CD4-positive, alpha-beta memory T cell (primary cell): Measurements from ENCODE around the gene DNAI4. TPM values are rescaled to one million over a fixed set of nuclear protein-coding genes. Genes with fewer than 3 reads are reported as not detected.
A peak's percentile ranks its signal among the peaks of the same experiment; 100 is the strongest.

Experiments used
- CTCF ChIA-PET: fragments of 350-600 bp; sonication (Branson Sonifier 250); formaldehyde crosslinking; loops from one replicate; lab custom pipeline; 2021; ENCODE audit warnings: inconsistent platforms; ENCODE audit not compliant: partially characterized antibody; lab: Charles Lee
- POLR2A ChIA-PET: fragments of 350-600 bp; sonication (Branson Sonifier 250); formaldehyde crosslinking; loops from one replicate; lab custom pipeline; 2021; ENCODE audit not compliant: partially characterized antibody; lab: Charles Lee
- DNase-seq, 5 donors: peaks; one replicate each; pipeline versions ENCODE4 v3.0.0 to v3.0.0-alpha.2; 2020 to 2022; ENCODE audit warnings: mixed read lengths in 1 of 5
- H3K27ac ChIP-seq: one replicate; pipeline ENCODE4 v1.7.0; 2013; ENCODE audit warnings: low read depth, low read length
- H3K27me3 ChIP-seq: 2 replicates; pipeline ENCODE4 v1.7.0; 2013; ENCODE audit warnings: mild to moderate bottlenecking, low read length, moderate library complexity; ENCODE audit not compliant: insufficient read depth
- H3K36me3 ChIP-seq: 2 replicates; pipeline ENCODE4 v1.7.0; 2013; ENCODE audit warnings: mild to moderate bottlenecking, low read length, moderate library complexity; ENCODE audit not compliant: insufficient read depth
- H3K4me1 ChIP-seq: 2 replicates; pipeline ENCODE4 v1.7.0; 2013; ENCODE audit warnings: mild to moderate bottlenecking, low read length, moderate library complexity; ENCODE audit not compliant: insufficient read depth
- H3K4me3 ChIP-seq, 2 donors: one replicate each; pipeline ENCODE4 v1.7.0; 2013; ENCODE audit warnings: low read length in 2 of 2, mild to moderate bottlenecking in 1 of 2
- H3K9me3 ChIP-seq, 2 donors: one replicate each; pipeline ENCODE4 v1.7.0; 2013; ENCODE audit warnings: low read length in 2 of 2, control low read depth in 1 of 2; ENCODE audit not compliant: control insufficient read depth in 1 of 2
- H3K27ac Mint-ChIP-seq, 7 donors: one replicate each; pipeline ENCODE4 v1.8.0; 2020 to 2021; ENCODE audit warnings: mixed read lengths in 7 of 7, mild to moderate bottlenecking in 6 of 7, inconsistent platforms in 3 of 7, moderate library complexity in 3 of 7
- H3K27me3 Mint-ChIP-seq, 2 donors: one replicate each; pipeline ENCODE4 v1.8.0; 2020 to 2021; ENCODE audit warnings: mixed read lengths in 2 of 2
- H3K36me3 Mint-ChIP-seq, 2 donors: one replicate each; pipeline ENCODE4 v1.8.0; 2020 to 2021; ENCODE audit warnings: mixed read lengths in 2 of 2, inconsistent platforms in 1 of 2, mild to moderate bottlenecking in 1 of 2
- H3K4me1 Mint-ChIP-seq, 4 donors: one replicate each; pipeline ENCODE4 v1.8.0; 2020 to 2021; ENCODE audit warnings: mixed read lengths in 4 of 4, mild to moderate bottlenecking in 1 of 4
- H3K4me3 Mint-ChIP-seq, 8 donors: one replicate each; pipeline ENCODE4 v1.8.0; 2020 to 2021; ENCODE audit warnings: mixed read lengths in 8 of 8, mild to moderate bottlenecking in 7 of 8, moderate library complexity in 6 of 8, inconsistent platforms in 3 of 8
- H3K9me3 Mint-ChIP-seq, 8 donors: one replicate each; pipeline ENCODE4 v1.8.0; 2020 to 2021; ENCODE audit warnings: mixed read lengths in 8 of 8, mild to moderate bottlenecking in 5 of 8, inconsistent platforms in 3 of 8, moderate library complexity in 1 of 8
- intact Hi-C: fragments of 100-400 bp; cut with micrococcal nuclease; formaldehyde crosslinking; loops from one replicate; pipeline ENCODE4 v1.15.1; 2023
- polyA plus RNA-seq, 2 donors: library from polyadenylated mRNA; unstranded; fragments of 300-500 nt; fragmentation: Illumina TruSeq; gene quantifications; one replicate each; pipeline ENCODE4 v1.2.3, GENCODE V29; 2021
- total RNA-seq, 2 experiments: library from RNA; stranded (reverse); gene quantifications; one replicate each; pipeline ENCODE4 v1.2.3, GENCODE V29; 2021

Gene DNAI4
- total and polyA plus RNA-seq, 4 experiments from 2014 or later = 1.3 to 11.4 (median 5.0) TPM

DNA sequence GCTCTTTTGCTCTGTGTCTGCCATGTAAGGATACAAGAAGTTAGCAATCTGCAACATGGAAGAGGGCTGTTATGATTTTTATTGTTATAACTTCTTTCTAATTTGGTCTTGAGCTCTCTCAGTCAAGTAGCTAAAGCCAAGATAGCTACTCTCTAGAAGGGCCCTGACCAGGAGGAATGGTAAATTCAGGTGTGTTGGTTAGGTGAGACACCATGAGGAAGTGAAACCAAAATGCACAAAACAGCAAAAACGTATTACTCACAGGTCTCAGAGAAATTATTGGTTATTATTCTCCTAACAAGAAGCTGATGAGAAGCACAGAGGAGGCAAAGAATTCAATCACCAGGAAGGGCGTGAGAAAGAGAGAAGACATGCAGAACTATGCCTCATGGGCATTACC is 71.8 kb downstream of the DNAI4 start:
- intact Hi-C loops = no loop called here
- POLR2A ChIA-PET = interaction anchor here (1.3 kb wide), 1 partner anchor 78 kb away, joined by 3 read pairs; no protein-coding TSS in a partner anchor
- no peak overlapping the region for H3K27ac Mint-ChIP-seq
- Histone ChIP-seq H3K4me3 (no peak overlapping the region), H3K27ac (no peak overlapping the region), H3K27me3 (no peaks in the 10 kb centered on the region), H3K36me3 (no peaks in the 10 kb centered on the region), H3K4me1 (no peaks in the 10 kb centered on the region), H3K9me3 (no peaks in the 10 kb centered on the region)
- H3K36me3 Mint-ChIP-seq = peaks cover 0 to 12% of the 10 kb centered on the region in 2 donors
- H3K27me3 Mint-ChIP-seq = peaks cover 0 to 2% of the 10 kb centered on the region in 2 donors
- CTCF ChIA-PET = no interaction called here
- peaks cover 3 to 14% (median 7%) of the 10 kb centered on the region in 8 donors for H3K9me3 Mint-ChIP-seq
- no peaks in the 10 kb centered on the region for H3K4me1 Mint-ChIP-seq
- H3K4me3 Mint-ChIP-seq = no peak overlapping the region
- DNase-seq = no peak

DNA sequence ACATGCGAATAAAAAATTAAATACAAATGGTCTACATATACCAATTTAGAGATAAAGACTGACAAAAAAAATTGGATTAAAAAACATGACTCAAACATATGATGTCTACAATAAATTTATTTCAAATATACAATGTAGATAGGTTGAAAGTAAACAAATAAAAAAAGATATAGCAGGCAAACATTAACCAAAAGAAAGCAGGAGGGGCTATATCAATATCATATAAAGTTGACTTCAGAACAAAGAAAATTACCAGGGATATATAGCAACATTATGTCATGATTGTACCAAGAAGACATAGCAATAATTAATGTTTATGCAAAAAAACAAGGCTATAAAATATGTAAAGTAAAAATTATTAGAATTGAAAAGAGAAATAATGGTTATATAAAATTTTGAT is 73.7 kb downstream of the DNAI4 start:
- Histone ChIP-seq H3K27me3 (no peaks in the 10 kb centered on the region), H3K27ac (no peak overlapping the region), H3K4me3 (no peak overlapping the region), H3K36me3 (no peaks in the 10 kb centered on the region), H3K4me1 (no peaks in the 10 kb centered on the region), H3K9me3 (no peaks in the 10 kb centered on the region)
- H3K27ac Mint-ChIP-seq = no peak overlapping the region
- intact Hi-C loops = no loop called here
- peaks cover 0 to 12% of the 10 kb centered on the region in 2 donors for H3K36me3 Mint-ChIP-seq
- ChIA-PET POLR2A (no interaction called here), CTCF (no interaction called here)
- peaks cover 0 to 2% of the 10 kb centered on the region in 2 donors for H3K27me3 Mint-ChIP-seq
- H3K4me1 Mint-ChIP-seq = no peaks in the 10 kb centered on the region
- H3K9me3 Mint-ChIP-seq = peaks cover 3 to 14% (median 7%) of the 10 kb centered on the region in 8 donors
- H3K4me3 Mint-ChIP-seq = no peak overlapping the region
- DNase-seq = no peak

DNA sequence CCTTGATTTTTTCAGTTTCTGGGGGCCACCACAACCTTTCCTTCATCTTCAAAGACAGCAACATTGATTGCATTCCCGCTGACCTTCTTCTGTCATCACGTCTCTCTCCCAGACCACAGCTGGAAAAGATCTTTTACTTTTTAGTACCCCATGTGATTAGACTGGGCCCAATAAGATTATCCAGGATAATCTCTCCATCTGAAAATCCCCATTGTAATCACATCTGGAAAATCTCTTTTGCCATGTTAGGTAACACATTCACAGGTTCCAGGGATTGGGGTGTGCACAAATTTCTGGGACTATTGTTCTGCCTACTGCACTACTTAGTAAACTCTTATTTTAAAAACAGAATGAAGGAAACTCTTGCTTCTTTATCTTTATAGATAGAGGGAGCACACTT is 76.5 kb downstream of the DNAI4 start:
- ChIA-PET CTCF (no interaction called here), POLR2A (no interaction called here)
- no peak overlapping the region for H3K27ac ChIP-seq
- Mint-ChIP-seq H3K9me3 (peaks cover 3 to 14% (median 7%) of the 10 kb centered on the region in 8 donors), H3K27ac (no peak overlapping the region), H3K4me3 (no peak overlapping the region), H3K27me3 (peaks cover 0 to 2% of the 10 kb centered on the region in 2 donors), H3K4me1 (no peaks in the 10 kb centered on the region), H3K36me3 (peaks cover 0 to 12% of the 10 kb centered on the region in 2 donors)
- no peak overlapping the region for H3K4me3 ChIP-seq
- H3K4me1 ChIP-seq = no peaks in the 10 kb centered on the region
- no peaks in the 10 kb centered on the region for H3K27me3 ChIP-seq
- intact Hi-C loops = no loop called here
- no peak for DNase-seq
- no peaks in the 10 kb centered on the region for H3K36me3 ChIP-seq
- H3K9me3 ChIP-seq = no peaks in the 10 kb centered on the region

DNA sequence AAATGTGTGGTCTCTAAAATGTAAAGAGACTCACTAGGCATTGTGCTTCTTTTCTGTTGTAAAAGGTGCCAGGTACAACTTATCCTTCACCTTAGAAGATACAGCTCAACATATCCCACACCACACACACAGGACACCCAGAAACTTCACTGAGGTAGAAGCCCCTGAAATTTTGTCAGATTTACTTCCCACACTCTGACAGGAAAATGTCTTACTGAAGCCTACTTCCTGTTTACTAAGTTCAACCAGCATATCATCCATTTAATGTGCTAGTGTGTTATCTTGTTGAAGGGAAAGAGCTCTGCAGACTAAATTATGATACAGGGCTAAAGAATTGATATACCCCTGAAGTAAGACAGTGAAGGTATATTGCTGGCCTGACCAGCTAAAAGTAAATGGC is 83.7 kb downstream of the DNAI4 start:
- DNase-seq = peak in 4 of 5 donors; percentile 3 to 10 (median 10)
- POLR2A ChIA-PET = interaction anchor here (1.1 to 2.8 kb wide), 3 partner anchors 84 to 213 kb away, joined by 4 to 13 read pairs (median 7); partner anchors contain the start of genes DNAI4, MIER1 and SLC35D1
- peaks cover 0 to 7% (median 3%) of the 10 kb centered on the region in 8 donors for H3K9me3 Mint-ChIP-seq
- no peaks in the 10 kb centered on the region for H3K27me3 Mint-ChIP-seq
- peak overlapping the region in 7 of 8 donors; percentile 13 to 71 (median 57) for H3K4me3 Mint-ChIP-seq
- peak overlapping the region in 6 of 7 donors; percentile 33 to 90 (median 72) for H3K27ac Mint-ChIP-seq
- intact Hi-C loops = no loop called here
- Histone ChIP-seq H3K9me3 (no peaks in the 10 kb centered on the region), H3K27me3 (no peaks in the 10 kb centered on the region), H3K4me3 (no peak overlapping the region), H3K4me1 (peaks cover 11% of the 10 kb centered on the region), H3K36me3 (no peaks in the 10 kb centered on the region), H3K27ac (no peak overlapping the region)
- peaks cover 12 to 20% (median 15%) of the 10 kb centered on the region in 4 donors for H3K4me1 Mint-ChIP-seq
- H3K36me3 Mint-ChIP-seq = peaks cover 0 to 7% of the 10 kb centered on the region in 2 donors
- CTCF ChIA-PET = no interaction called here

DNA sequence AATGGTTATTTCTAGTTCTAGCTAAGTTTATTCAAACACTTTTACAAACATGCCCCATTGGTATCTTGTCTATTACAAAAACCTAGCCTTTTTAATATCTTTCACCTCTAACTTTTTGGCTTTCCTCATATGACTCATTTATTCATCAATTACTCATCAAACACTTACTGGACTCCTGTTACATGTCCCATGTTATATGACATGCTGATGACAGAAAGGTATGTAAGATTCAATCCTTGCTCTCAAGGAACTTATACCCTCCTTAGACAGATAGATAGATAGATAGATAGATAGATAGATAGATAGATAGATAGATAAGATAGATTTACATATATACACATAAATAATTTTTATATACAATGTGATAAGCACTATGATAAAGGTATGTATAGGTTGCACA is 89.7 kb downstream of the DNAI4 start:
- Mint-ChIP-seq H3K27ac (peak overlapping the region in 1 of 7 donors; percentile 4), H3K36me3 (no peaks in the 10 kb centered on the region), H3K4me1 (peaks cover 0 to 3% (median under 1%) of the 10 kb centered on the region in 4 donors), H3K9me3 (no peaks in the 10 kb centered on the region), H3K4me3 (no peak overlapping the region), H3K27me3 (no peaks in the 10 kb centered on the region)
- POLR2A ChIA-PET = no interaction called here
- Histone ChIP-seq H3K27ac (no peak overlapping the region), H3K9me3 (no peaks in the 10 kb centered on the region), H3K4me3 (no peak overlapping the region), H3K27me3 (no peaks in the 10 kb centered on the region), H3K36me3 (no peaks in the 10 kb centered on the region), H3K4me1 (no peaks in the 10 kb centered on the region)
- no peak for DNase-seq
- CTCF ChIA-PET = no interaction called here
- intact Hi-C loops = no loop called here

DNA sequence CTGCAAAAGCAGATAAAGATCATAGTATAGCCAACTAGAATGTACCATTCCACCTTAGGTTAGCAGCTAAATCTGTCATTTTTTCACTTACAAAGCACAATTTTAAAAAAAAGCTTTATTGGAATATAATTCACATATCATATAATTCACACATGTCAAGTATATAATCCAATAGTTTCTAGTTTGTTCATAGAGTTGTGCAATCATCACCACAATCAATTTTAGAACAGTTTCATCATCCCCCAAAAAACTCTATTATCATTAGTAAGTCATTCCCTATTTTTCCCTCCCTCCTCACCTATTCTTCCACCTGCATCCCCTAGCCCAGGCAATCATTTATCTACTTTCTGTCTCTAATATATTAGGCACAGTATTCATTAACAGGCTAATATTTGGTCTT is 91.5 kb downstream of the DNAI4 start:
- POLR2A ChIA-PET = no interaction called here
- H3K27me3 Mint-ChIP-seq = no peaks in the 10 kb centered on the region
- CTCF ChIA-PET = no interaction called here

DNA sequence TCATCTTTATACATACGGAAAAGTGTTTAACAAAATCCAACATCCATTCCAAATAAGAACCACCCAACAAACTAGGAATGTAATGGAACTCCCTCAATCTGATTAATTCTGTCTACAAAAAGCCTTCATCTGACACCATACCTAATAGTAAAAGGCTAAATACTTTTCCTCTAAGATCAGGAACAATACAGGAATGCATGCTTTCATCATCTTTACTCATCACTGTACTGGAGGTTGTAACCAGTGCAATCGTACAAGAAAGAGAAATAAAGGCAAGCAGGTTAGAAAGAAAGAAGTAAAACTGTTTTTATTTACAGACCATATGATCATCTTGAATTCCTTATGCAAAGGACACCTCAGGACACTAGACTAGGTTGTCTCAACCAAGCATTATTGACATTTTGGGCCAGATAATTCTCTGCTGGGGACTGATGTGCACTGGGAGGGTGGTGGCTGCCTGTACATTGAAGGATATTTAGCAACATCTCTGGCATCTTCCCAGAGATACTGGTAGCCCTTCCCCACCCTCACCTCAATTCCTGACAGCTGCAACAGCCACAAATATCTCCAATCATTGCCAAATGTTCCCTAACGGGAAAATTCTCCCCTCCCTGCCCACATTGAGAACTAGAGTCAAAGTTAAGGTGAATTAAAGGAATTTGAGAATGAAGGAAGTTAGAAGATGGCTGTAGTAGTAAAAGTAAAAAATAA is 93.0 kb downstream of the DNAI4 start:
- POLR2A ChIA-PET = no interaction called here
- Histone ChIP-seq H3K9me3 (no peaks in the 10 kb centered on the region), H3K27me3 (no peaks in the 10 kb centered on the region), H3K36me3 (no peaks in the 10 kb centered on the region), H3K27ac (no peak overlapping the region), H3K4me3 (no peak overlapping the region), H3K4me1 (no peaks in the 10 kb centered on the region)
- Mint-ChIP-seq H3K4me1 (no peaks in the 10 kb centered on the region), H3K27ac (no peak overlapping the region), H3K27me3 (no peaks in the 10 kb centered on the region), H3K4me3 (no peak overlapping the region), H3K9me3 (peaks cover 0 to 2% (median 0%) of the 10 kb centered on the region in 8 donors), H3K36me3 (no peaks in the 10 kb centered on the region)
- no peak for DNase-seq
- intact Hi-C loops = no loop called here
- CTCF ChIA-PET = no interaction called here

More for the DNA sequence above, 91.5 kb downstream of the DNAI4 start:
- Histone ChIP-seq H3K4me1 (no peaks in the 10 kb centered on the region), H3K9me3 (no peaks in the 10 kb centered on the region), H3K4me3 (no peak overlapping the region), H3K27me3 (no peaks in the 10 kb centered on the region), H3K36me3 (no peaks in the 10 kb centered on the region), H3K27ac (no peak overlapping the region)
- Mint-ChIP-seq H3K4me3 (no peak overlapping the region), H3K4me1 (no peaks in the 10 kb centered on the region), H3K9me3 (peaks cover 0 to 2% (median 0%) of the 10 kb centered on the region in 8 donors), H3K36me3 (no peaks in the 10 kb centered on the region), H3K27ac (no peak overlapping the region)
- intact Hi-C loops = no loop called here
- no peak for DNase-seq
